Stimulated activated effector memory CD8-positive, alpha-beta T cell treated with anti-CD3 and anti-CD28 coated beads, Interleukin-12 subunit alpha, Interleukin-12 subunit beta, amount 100 ng/mL, for 72 hours (primary cell): ENCODE results near the gene SYPL1.

Experiments
- ATAC-seq: fragments of 150-1000 bp; cut with Tn5 transposase; 2 replicates; pipeline ENCODE4 v1.10.0; 2021
- DNase-seq, 2 donors: peaks; one replicate each; pipeline ENCODE4 v3.0.0; 2021 to 2022; ENCODE audit warnings: low spot score in 2 of 2
- H3K27ac Mint-ChIP-seq: one replicate; pipeline ENCODE4 v1.8.0; 2022; ENCODE audit warnings: mild to moderate bottlenecking, mixed read lengths
- H3K36me3 Mint-ChIP-seq: one replicate; pipeline ENCODE4 v1.8.0; 2022; ENCODE audit warnings: mild to moderate bottlenecking, mixed read lengths
- H3K4me1 Mint-ChIP-seq: one replicate; pipeline ENCODE4 v1.8.0; 2022; ENCODE audit warnings: mixed read lengths
- H3K4me3 Mint-ChIP-seq: one replicate; pipeline ENCODE4 v1.8.0; 2022; ENCODE audit warnings: mild to moderate bottlenecking, mixed read lengths
- H3K9me3 Mint-ChIP-seq: one replicate; pipeline ENCODE4 v1.8.0; 2022; ENCODE audit warnings: mixed read lengths

Gene SYPL1

DNA sequence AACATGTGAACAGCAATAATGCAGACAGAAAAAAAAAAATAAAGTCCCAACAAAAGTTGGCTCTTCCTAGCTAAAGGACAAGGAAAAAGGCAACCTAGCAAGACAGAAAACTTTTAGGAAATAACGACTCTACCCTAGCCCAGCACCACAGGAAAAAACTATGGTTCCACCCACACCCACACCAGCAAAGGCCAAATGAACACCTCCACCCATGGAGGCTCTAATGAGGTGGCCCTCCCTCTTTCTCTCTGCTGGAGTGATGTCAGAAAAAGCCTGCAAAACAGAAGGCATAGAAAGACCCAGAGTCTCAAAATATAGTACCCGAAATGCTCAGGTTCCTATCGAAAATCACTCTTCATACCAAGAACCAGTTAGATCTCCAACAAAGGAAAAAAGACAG is 28.4 kb downstream of the SYPL1 start:
- Mint-ChIP-seq H3K4me3 (no peak overlapping the region), H3K4me1 (peaks cover 6% of the 10 kb centered on the region), H3K36me3 (peaks cover 7% of the 10 kb centered on the region), H3K27ac (no peak overlapping the region), H3K9me3 (no peaks in the 10 kb centered on the region)
- ATAC-seq (no peak), DNase-seq (no peak)

DNA sequence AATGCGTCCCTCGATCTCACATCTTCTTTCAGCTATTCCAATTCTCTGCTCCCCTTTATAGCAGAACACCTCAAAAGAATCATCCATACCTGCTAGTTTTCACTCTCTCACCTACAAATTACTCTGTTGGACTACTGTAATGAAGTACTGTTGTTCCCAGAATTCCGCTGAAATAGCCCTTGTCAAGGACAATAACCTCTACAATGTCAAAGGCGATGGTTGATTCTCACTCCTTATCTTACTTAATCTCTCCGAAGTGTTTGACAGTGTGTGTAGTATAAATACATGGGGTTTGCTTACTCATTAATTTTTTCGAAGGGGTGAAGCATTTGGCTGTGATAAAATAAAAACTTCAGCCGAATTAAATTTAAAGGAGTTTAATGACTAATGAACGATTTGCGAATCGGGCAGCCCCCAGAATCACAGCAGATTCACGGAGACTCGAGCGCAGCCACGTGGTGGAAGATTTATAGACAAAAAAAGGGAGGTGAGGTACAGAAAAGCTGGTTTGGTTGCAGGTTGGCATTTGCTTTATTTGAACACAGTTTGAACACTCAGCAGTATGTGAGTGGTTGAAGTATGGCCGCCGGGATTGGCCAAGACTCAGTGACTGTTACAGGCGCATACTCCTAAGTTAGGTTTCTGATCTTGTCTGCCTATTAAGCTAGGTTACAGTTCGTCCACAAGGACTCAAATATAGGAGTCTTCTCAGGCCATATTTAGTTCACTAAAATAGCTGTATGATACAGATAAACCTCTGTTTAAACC is 29.8 kb downstream of the SYPL1 start:
- Mint-ChIP-seq H3K4me3 (no peak overlapping the region), H3K9me3 (no peaks in the 10 kb centered on the region), H3K4me1 (peaks cover 6% of the 10 kb centered on the region), H3K27ac (no peak overlapping the region), H3K36me3 (no peaks in the 10 kb centered on the region)
- DNase-seq = no peak
- no peak for ATAC-seq

DNA sequence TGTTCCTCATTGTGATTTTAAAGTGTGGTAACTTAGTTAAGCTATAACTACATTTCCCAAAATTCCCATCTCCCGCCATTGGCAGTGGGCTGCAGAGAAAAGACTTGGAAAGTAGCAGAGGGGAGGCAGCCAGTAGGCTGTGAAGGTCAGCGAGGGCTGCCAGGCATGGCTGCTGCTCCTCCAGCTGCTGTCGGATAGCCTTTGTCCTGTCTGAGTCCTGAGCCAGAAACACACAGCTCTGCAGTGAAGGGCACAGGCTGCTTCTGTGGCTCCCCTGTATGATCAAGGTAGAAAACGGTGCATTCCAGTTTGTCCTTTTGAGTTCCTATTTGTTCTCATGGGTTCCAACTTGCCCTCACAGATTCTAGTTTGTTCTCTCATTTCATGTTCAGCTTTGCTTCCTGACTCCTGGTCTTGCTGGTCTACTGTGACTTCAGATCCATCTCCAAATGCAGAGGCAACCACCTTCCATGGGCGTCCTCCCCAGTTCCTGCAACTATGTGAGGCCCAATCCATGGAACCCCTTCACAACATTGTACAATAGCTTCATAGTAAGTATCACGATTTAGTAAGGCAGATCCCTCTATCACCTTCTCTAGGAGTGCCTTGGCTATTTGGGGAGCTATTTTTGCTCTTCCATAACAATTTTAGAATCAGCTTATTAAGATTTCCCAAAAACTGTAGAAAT is 31.7 kb downstream of the SYPL1 start:
- Mint-ChIP-seq H3K9me3 (no peaks in the 10 kb centered on the region), H3K27ac (no peak overlapping the region), H3K4me3 (no peak overlapping the region), H3K36me3 (no peaks in the 10 kb centered on the region), H3K4me1 (peaks cover 6% of the 10 kb centered on the region)
- no peak for DNase-seq
- ATAC-seq = no peak

DNA sequence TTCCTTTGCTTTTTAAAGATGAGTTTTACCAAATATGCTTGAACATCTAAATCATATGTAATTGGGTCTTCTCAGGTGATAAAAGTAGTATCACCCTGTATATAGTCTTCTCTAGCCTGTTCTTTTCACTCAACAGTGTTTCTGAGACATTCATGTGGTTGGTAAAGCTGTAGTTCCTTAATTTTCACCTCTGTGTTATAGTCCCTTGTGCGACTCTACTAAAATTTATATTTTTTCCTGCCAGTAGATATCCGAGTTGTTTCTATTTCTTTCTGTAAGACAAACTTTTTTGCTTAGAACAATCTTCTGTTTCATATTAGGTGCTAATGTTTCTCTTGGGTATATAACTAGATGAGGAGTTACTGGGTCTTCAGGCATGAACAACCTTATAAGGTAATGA is 35.6 kb downstream of the SYPL1 start:
- ATAC-seq (no peak), DNase-seq (no peak)
- H3K4me1 Mint-ChIP-seq = peaks cover 11% of the 10 kb centered on the region
- no peaks in the 10 kb centered on the region for H3K9me3 Mint-ChIP-seq
- no peaks in the 10 kb centered on the region for H3K36me3 Mint-ChIP-seq
- H3K4me3 Mint-ChIP-seq = no peak overlapping the region
- no peak overlapping the region for H3K27ac Mint-ChIP-seq

DNA sequence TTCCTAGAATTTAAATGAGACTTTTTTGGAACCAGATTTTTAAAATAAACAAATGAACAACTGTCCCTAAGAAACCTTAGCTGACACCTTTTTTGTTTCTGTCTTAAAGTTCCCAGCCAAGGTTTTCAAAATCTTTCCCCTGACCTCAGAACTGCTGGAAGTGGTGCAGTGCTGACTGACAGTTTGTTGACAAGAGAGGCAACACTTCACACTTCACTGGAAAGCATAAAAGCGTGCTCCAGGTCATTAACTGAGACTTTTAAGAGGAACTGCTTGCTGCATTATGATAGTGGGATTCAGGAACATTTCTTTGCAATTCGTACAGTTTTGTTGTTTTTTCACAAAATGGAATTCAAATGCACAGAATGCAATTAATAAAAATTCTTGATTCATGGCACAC is 36.2 kb downstream of the SYPL1 start:
- H3K27ac Mint-ChIP-seq = no peak overlapping the region
- peaks cover 17% of the 10 kb centered on the region for H3K4me1 Mint-ChIP-seq
- ATAC-seq = no peak

DNA sequence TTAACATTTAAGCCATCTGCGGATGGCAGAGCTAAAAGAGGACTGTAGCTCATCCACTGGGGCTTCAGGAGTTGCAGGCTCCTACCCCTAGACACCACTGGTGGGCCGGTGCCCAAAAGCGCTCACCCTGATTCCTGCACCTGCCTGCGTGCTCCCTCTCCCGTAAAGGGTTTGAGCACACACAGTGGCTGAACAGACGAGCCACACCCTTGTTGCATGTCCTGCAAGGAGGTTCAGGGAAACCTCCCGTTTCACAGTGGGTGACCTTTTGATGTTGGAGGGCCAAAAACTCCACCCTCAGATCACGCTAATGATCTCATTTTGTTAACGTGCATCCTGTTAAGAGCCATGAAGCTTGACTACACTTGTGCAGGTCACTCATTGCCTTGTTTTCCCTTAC is 37.9 kb downstream of the SYPL1 start:
- no peaks in the 10 kb centered on the region for H3K9me3 Mint-ChIP-seq
- peaks cover 23% of the 10 kb centered on the region for H3K4me1 Mint-ChIP-seq
- no peak overlapping the region for H3K27ac Mint-ChIP-seq
- H3K4me3 Mint-ChIP-seq = no peak overlapping the region
- ATAC-seq (no peak), DNase-seq (no peak)
- no peaks in the 10 kb centered on the region for H3K36me3 Mint-ChIP-seq

More for the DNA sequence above, 36.2 kb downstream of the SYPL1 start:
- Mint-ChIP-seq H3K9me3 (no peaks in the 10 kb centered on the region), H3K36me3 (no peaks in the 10 kb centered on the region), H3K4me3 (no peak overlapping the region)
- DNase-seq = no peak

DNA sequence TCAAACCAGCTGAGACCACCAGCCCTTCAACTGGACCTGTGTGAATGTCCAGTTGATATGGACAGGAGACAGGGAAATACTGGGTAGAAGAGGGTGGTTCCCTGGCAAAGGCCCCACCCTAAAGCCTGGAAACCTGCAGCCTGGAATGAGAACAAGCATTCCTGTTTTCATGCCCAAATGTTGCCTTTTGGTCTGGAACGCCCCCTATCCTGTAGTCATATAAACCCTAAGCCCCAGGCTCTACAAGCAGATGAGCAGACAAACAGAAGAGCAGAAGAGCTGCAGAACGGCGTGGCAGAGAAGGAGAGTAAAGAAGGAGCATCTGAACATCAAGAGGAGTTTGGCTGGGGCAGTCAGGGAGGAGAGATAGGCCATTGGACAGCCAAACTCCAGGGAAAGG is 38.4 kb downstream of the SYPL1 start:
- Mint-ChIP-seq H3K4me3 (no peak overlapping the region), H3K9me3 (no peaks in the 10 kb centered on the region), H3K27ac (peak overlapping the region; percentile 38), H3K4me1 (peaks cover 23% of the 10 kb centered on the region), H3K36me3 (no peaks in the 10 kb centered on the region)
- ATAC-seq = no peak
- no peak for DNase-seq

DNA sequence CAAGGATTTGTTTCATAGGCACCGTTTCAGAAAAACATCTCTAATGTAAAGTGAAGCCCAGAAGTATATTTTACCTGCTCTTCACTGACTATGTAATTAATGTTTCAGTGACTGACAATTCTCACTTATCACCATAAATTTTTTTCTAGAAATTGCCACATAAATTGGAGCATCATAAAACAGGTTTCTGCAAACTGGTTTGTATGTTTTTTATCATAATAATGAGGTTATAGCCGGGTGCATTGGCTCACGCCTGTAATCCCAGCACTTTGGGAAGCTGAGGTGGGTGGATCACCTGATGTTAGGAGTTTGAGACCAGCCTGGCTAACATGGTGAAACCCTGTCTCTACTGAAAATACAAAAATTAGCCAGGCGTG is 39.4 kb downstream of the SYPL1 start:
- Mint-ChIP-seq H3K9me3 (no peaks in the 10 kb centered on the region), H3K36me3 (no peaks in the 10 kb centered on the region), H3K27ac (peak overlapping the region; percentile 88), H3K4me1 (peaks cover 23% of the 10 kb centered on the region), H3K4me3 (no peak overlapping the region)
- DNase-seq (no peak), ATAC-seq (no peak)

DNA sequence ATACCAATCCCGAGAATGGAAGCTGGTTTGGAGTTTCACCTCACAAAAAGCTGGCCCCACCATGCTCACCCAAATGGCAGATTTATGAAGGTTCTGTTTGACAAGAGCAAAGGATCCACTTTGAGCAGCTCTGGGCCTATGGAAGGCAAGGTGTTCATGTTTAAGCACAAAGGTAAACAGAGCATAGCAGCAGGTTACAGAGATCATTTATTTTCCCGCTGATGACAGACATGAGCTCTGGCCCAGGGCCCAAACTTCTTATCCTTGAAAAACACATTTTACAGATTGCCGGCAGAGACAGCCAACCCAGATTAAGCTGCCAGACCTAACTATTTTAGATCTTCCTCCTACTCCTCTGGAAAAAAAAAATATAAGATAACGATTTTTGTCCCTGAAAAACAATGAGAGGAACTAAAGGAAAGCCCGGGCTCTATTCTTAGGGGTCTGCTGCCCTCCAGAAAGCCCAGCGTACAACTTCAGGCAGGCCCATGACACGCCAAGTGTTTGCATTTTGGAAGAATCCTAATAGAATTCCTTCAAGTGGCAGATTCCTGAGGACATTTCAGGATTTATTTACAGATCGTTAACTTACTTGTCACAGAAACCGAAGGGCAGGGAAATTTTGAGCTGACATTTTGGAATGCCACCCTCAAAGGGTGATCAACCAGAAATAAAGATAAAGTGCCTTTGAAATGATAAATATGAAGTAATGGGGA is 40.0 kb downstream of the SYPL1 start:
- peak overlapping the region; percentile 88 for H3K27ac Mint-ChIP-seq
- peak; percentile 1 for ATAC-seq
- no peaks in the 10 kb centered on the region for H3K9me3 Mint-ChIP-seq
- peak overlapping the region; percentile 57 for H3K4me3 Mint-ChIP-seq
- no peak for DNase-seq
- peaks cover 23% of the 10 kb centered on the region for H3K4me1 Mint-ChIP-seq
- H3K36me3 Mint-ChIP-seq = no peaks in the 10 kb centered on the region

DNA sequence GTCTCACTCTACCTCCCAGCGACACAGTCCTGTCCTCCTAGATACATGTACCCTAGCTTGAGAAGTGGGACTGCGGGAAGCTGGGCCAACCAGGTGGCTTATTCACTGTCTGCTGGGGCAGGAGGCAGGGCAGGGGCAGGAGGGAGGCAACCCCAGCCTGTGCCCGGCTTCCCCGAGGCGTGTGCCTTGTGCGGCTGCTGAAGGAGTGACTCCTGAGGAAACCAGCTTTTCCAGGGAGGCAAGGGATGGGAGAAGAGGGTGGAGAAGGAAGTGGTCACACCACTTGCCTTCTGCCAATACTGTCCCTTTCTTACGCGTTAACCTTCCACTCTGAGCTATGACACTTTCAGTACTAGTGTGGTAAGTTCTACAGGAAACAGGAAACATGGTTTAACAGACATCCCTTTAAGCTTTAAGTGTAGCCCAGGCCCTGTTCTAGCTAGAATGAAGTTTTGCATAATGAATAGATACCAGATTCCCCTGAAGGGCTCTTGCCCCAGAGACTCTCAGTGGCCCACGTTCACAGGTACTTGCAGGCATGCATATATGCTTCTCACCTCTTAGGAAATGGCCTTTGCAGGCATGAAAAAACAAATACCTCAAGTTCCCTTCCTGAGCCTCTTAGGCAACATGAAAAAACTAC is 40.6 kb downstream of the SYPL1 start:
- no peaks in the 10 kb centered on the region for H3K36me3 Mint-ChIP-seq
- H3K9me3 Mint-ChIP-seq = no peaks in the 10 kb centered on the region
- peaks cover 23% of the 10 kb centered on the region for H3K4me1 Mint-ChIP-seq
- DNase-seq = peak; percentile 24 to 64
- ATAC-seq = peak; percentile 99
- H3K4me3 Mint-ChIP-seq = peak overlapping the region; percentile 57
- H3K27ac Mint-ChIP-seq = peak overlapping the region; percentile 88

DNA sequence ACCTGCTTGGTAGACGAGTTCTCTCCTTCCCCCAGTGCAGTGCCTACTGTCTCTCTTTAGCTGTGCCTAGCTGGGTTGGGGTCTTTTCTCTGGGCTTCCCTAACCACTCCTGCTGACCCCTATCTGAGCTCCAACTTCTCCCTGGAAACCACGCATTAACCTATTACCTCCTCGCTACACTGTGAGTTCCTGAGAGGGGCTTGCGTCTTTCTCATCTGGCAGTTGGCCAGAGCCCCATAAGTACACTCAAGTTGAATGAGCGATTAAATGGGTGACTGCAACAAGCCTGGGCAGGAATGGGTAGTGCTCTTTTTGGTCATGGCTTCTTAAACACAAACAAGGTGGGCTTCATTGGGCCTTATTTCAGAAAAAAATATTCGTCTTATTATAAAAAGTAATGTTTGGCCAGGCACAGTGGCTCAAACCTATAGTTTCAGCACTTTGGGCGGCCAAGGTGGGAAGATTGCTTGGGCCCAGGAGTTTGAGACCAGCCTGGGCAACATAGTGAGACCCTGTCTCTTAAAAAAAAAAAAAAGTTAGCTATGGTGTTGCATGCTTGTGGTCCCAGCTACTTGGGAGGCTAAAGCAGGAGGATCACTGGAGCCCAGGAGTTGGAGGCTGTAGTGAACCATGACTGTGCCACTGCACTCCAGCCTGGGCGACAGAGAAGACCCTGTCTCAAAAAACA is 41.4 kb downstream of the SYPL1 start:
- ATAC-seq = no peak
- Mint-ChIP-seq H3K4me3 (peak overlapping the region; percentile 57), H3K4me1 (peaks cover 23% of the 10 kb centered on the region), H3K27ac (peak overlapping the region; percentile 88), H3K9me3 (no peaks in the 10 kb centered on the region), H3K36me3 (no peaks in the 10 kb centered on the region)
- DNase-seq = no peak

DNA sequence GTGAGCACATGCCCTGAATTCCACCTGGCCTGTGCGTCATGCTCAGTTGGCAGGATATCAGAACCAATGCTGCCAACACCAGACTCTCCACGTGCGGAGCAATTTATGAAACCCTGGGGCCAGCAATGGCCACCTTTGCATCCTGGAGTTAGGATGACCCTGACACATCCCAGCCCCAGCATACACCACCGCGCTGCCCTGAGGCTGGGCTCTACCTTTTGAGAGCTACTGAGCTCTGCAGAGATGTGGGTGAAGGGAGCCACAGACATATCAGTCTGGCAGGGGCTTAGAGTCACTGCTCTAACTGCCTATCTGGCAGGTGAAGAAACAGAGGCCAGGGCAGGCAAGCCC is 41.9 kb downstream of the SYPL1 start:
- Mint-ChIP-seq H3K4me3 (no peak overlapping the region), H3K36me3 (no peaks in the 10 kb centered on the region), H3K4me1 (peaks cover 23% of the 10 kb centered on the region), H3K9me3 (no peaks in the 10 kb centered on the region), H3K27ac (no peak overlapping the region)
- no peak for DNase-seq
- ATAC-seq = no peak

DNA sequence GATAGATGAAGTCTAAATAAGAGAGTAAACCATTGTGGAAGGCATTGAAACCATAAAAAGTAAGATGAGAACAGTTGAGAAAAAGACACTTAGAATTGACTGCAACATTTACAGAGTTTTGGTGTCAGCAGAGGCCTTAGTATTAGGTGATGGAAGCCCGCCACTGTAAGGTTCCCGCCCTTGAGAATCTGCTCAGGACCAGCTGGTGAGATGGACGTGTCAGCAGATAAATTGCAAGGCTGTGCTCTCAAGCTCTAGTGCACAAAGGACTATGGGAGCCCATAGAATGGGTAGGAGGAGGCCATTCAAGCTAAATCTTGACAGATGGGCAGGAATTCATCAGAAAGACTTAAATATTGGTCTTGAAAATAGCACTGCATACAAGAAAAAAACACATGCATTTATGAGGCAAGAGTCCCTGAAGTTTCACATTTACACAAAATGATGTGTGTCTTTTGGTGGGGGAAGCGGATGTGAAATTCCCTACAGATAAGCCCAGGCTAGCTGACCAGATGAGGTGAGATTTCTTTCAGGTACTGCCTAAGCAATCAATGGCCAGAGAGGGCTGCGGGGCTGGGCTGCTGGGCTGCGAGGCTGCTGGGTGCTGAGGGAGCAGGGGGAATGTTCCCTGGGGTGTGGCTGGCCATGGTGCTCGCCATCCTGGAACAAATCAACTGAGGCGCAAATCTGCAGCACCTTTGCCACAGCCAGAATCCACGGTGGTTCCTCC is 42.5 kb downstream of the SYPL1 start:
- Mint-ChIP-seq H3K4me1 (peaks cover 23% of the 10 kb centered on the region), H3K27ac (no peak overlapping the region), H3K9me3 (no peaks in the 10 kb centered on the region), H3K36me3 (no peaks in the 10 kb centered on the region), H3K4me3 (no peak overlapping the region)
- ATAC-seq (no peak), DNase-seq (no peak)

DNA sequence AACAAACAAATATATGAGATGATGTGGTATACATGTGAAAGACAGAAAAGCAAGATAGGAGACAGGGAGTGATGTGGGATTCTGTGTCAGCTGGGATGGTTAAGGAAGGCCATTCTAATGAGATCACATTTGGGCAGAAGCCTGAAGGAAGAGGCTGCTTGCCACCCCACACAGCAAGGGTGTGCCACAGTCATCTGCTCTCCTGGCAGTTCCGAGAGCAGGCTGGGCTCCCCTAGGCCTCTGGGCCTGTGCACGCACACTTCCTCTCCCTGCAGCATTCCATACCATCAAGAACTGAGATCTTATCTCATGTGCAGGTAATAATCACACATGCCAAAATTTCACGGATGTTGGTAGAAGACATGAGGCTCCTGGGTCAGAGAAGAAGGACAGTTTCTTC is 43.1 kb downstream of the SYPL1 start:
- Mint-ChIP-seq H3K27ac (no peak overlapping the region), H3K9me3 (no peaks in the 10 kb centered on the region), H3K4me1 (peaks cover 23% of the 10 kb centered on the region), H3K4me3 (no peak overlapping the region), H3K36me3 (no peaks in the 10 kb centered on the region)
- DNase-seq = no peak
- no peak for ATAC-seq
